SU-DHL-6 (cell line): ENCODE measurements around the gene PUS1.

ENCODE experiments used
- H2AFZ ChIP-seq: fragments of 200-600 bp; sonication (generic); 2 replicates; pipeline ENCODE4 v1.6.1; 2014; ENCODE audit warnings: low read depth, mild to moderate bottlenecking, moderate library complexity, mixed read lengths, antibody characterized with exemption, low read length; ENCODE audit not compliant: severe bottlenecking
- H3F3A ChIP-seq: fragments of 200-600 bp; shearing (Covaris generic); 2 replicates; pipeline ENCODE4 v1.6.0; 2016; ENCODE audit warnings: antibody characterized with exemption, mild to moderate bottlenecking; ENCODE audit not compliant: insufficient read depth
- H3K27ac ChIP-seq: fragments of 200-600 bp; sonication (generic); 2 replicates; pipeline ENCODE4 v1.5.1; 2016; ENCODE audit warnings: low read depth, mild to moderate bottlenecking, low read length, moderate library complexity, mixed read lengths
- H3K27me3 ChIP-seq: fragments of 200-600 bp; sonication (generic), shearing (Covaris generic); 2 replicates; pipeline ENCODE4 v1.6.0; 2014; ENCODE audit warnings: mild to moderate bottlenecking, low read length
- H3K36me3 ChIP-seq: fragments of 200-600 bp; sonication (generic); 2 replicates; pipeline ENCODE4 v1.6.1; 2014; ENCODE audit warnings: mild to moderate bottlenecking, low read length, mixed read lengths
- H3K4me2 ChIP-seq: fragments of 300-600, 200-600 bp; shearing (Covaris generic), sonication (generic); 2 replicates; pipeline ENCODE4 v1.6.0; 2014; ENCODE audit warnings: low read length, low read depth, mild to moderate bottlenecking; ENCODE audit not compliant: poor library complexity, severe bottlenecking
- H3K4me3 ChIP-seq: fragments of 200-600 bp; sonication (generic); 2 replicates; pipeline ENCODE4 v1.5.1; 2014; ENCODE audit warnings: antibody characterized with exemption, low read length, mild to moderate bottlenecking, mixed read lengths; ENCODE audit not compliant: insufficient read depth, poor library complexity, severe bottlenecking
- H3K79me2 ChIP-seq: fragments of 200-600 bp; sonication (generic); 2 replicates; pipeline ENCODE4 v1.6.1; 2014; ENCODE audit warnings: mild to moderate bottlenecking, low read length, moderate library complexity; ENCODE audit not compliant: insufficient read depth
- H3K9ac ChIP-seq: fragments of 200-600 bp; sonication (generic); 2 replicates; pipeline ENCODE4 v1.7.0; 2014; ENCODE audit warnings: mild to moderate bottlenecking, low read length
- H3K9me2 ChIP-seq: fragments of 200-600 bp; sonication (generic); replicated peaks from 2 replicates; pipeline ENCODE4 v1.6.1; 2014; ENCODE audit warnings: low read length; ENCODE audit not compliant: insufficient read depth
- H3K9me3 ChIP-seq: fragments of 200-600 bp; sonication (generic); 2 replicates; pipeline ENCODE4 v1.6.1; 2014; ENCODE audit warnings: low read length, mixed read lengths; ENCODE audit not compliant: insufficient read depth
- H4K20me1 ChIP-seq: fragments of 200-600 bp; sonication (generic); 2 replicates; pipeline ENCODE4 v1.6.1; 2014; ENCODE audit warnings: low read depth, mild to moderate bottlenecking, antibody characterized with exemption, low read length, moderate library complexity, mixed read lengths
- CTCF ChIP-seq: fragments of 200-600 bp; sonication (generic); IDR thresholded peaks from one replicate; pipeline ENCODE4 v1.5.1; 2017; ENCODE audit warnings: antibody characterized with exemption, mild to moderate bottlenecking, low read length, moderate library complexity; ENCODE audit not compliant: insufficient read depth, poor library complexity, severe bottlenecking
- EZH2phosphoT487 ChIP-seq: fragments of 200-600 bp; sonication (generic), shearing (Covaris generic); conservative IDR thresholded peaks from 2 replicates; pipeline ENCODE4 v1.6.1; 2018; ENCODE audit warnings: mild to moderate bottlenecking, antibody characterized with exemption, low read length, moderate library complexity, mixed read lengths

The PUS1 gene

DNA sequence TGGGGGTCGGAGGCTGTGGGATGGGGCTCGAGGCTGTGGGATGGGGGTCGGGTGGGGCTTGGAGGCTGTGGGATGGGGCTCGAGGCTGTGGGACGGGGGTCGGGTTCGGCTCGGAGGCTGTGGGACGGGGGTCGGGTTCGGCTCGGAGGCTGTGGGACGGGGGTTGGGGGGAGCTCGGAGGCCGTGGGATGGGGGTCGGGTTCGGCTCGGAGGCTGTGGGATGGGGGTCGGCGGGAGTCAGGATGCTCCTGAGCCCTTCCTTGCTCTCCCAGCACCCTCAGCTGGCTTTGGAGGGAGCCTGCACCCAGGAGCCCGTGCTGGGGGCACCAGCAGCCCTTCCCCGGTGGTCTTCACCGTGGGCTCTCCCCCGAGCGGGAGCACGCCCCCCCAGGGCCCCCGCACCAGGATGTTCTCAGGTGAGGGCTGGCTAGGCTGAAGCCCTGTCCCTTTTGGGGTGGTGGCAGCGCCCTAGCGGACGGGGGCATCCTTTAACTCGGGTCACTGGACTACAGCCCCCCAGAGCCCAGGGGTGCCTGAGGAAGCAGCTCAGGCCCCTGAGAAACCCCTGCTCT is 11.9 kb upstream of the PUS1 start:
- no peaks in the 10 kb centered on the region for H4K20me1 ChIP-seq
- H3K4me2 ChIP-seq, result no peak overlapping the region
- no peak for TF ChIP-seq CTCF
- TF ChIP-seq EZH2phosphoT487, result no peak

GRCh38 chr12:131917711-131918306 is 11.3 kb upstream of the PUS1 start:
- Histone ChIP-seq H4K20me1 (0 out of 2 replicates have a peak, but pooled peaks cover 4% of the 10 kb centered on the region), H3F3A (no peaks in the 10 kb centered on the region), H3K27me3 (no peaks in the 10 kb centered on the region), H3K27ac (no peak overlapping the region), H2AFZ (no peak overlapping the region), H3K36me3 (no peaks in the 10 kb centered on the region), H3K4me3 (no peak overlapping the region), H3K9ac (no peak overlapping the region), H3K79me2 (no peaks in the 10 kb centered on the region), H3K9me2 (no peaks in the 10 kb centered on the region), H3K9me3 (no peaks in the 10 kb centered on the region), H3K4me2 (no peak overlapping the region)
- TF ChIP-seq CTCF, result no peak
- TF ChIP-seq EZH2phosphoT487, result no peak

More for the DNA sequence above, 11.9 kb upstream of the PUS1 start:
- Histone ChIP-seq H3K9ac (no peak overlapping the region), H3K27me3 (no peaks in the 10 kb centered on the region), H3K9me3 (no peaks in the 10 kb centered on the region), H3K27ac (no peak overlapping the region), H2AFZ (no peak overlapping the region), H3K36me3 (no peaks in the 10 kb centered on the region), H3K79me2 (no peaks in the 10 kb centered on the region), H3K4me3 (no peak overlapping the region), H3K9me2 (no peaks in the 10 kb centered on the region), H3F3A (no peaks in the 10 kb centered on the region)

DNA sequence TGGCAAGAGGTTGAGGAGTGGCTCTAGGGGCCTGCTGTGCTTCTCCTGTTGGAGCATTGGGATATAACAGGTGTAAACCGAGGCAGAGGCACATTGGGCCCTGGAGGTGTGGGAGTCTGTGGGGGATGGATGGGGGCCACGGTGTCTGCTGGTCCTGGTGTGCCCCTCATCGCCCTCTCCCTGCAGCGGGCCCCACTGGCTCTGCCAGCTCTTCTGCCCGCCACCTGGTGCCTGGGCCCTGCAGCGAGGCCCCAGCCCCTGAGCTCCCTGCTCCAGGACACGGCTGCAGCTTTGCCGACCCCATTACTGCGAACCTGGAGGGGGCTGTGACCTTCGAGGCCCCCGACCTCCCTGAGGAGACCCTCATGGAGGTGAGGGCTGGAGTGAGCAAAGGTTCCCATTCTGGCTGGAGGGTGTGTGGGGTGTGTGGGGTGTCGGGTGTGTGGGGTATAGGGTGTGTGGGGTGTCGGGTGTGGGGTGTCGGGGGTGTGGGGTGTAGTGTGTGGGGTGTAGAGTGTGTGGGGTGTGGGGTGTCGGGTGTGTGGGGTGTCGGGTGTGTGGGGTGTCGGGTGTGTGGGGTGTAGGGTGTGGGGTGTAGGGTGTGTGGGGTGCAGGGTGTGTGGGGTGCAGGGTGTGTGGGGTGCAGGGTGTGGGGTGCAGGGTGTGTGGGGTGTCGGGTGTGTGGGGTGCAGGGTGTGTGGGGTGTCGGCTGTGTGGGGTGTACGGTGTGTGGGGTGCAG is 10.6 kb upstream of the PUS1 start:
- H3K79me2 ChIP-seq, result no peaks in the 10 kb centered on the region
- no peak overlapping the region for H3K4me3 ChIP-seq
- H3K27me3 ChIP-seq, result no peaks in the 10 kb centered on the region
- H3F3A ChIP-seq, result no peaks in the 10 kb centered on the region
- H2AFZ ChIP-seq, result no peak overlapping the region
- no peaks in the 10 kb centered on the region for H3K9me2 ChIP-seq
- no peak overlapping the region for H3K4me2 ChIP-seq
- H3K9ac ChIP-seq, result no peak overlapping the region
- H3K36me3 ChIP-seq, result no peaks in the 10 kb centered on the region
- 0 out of 2 replicates have a peak, but pooled peaks cover 8% of the 10 kb centered on the region for H4K20me1 ChIP-seq
- no peak overlapping the region for H3K27ac ChIP-seq
- TF ChIP-seq CTCF, result no peak
- TF ChIP-seq EZH2phosphoT487, result no peak
- no peaks in the 10 kb centered on the region for H3K9me3 ChIP-seq
